GM21619 (cell line): ENCODE results near the gene RPS17.

Source experiments
- ATAC-seq: cut with Tn5 transposase; IDR thresholded peaks from one replicate; pipeline ENCODE4 v1.9.1; 2021; ENCODE audit not compliant: unreplicated experiment

RPS17 gene

DNA sequence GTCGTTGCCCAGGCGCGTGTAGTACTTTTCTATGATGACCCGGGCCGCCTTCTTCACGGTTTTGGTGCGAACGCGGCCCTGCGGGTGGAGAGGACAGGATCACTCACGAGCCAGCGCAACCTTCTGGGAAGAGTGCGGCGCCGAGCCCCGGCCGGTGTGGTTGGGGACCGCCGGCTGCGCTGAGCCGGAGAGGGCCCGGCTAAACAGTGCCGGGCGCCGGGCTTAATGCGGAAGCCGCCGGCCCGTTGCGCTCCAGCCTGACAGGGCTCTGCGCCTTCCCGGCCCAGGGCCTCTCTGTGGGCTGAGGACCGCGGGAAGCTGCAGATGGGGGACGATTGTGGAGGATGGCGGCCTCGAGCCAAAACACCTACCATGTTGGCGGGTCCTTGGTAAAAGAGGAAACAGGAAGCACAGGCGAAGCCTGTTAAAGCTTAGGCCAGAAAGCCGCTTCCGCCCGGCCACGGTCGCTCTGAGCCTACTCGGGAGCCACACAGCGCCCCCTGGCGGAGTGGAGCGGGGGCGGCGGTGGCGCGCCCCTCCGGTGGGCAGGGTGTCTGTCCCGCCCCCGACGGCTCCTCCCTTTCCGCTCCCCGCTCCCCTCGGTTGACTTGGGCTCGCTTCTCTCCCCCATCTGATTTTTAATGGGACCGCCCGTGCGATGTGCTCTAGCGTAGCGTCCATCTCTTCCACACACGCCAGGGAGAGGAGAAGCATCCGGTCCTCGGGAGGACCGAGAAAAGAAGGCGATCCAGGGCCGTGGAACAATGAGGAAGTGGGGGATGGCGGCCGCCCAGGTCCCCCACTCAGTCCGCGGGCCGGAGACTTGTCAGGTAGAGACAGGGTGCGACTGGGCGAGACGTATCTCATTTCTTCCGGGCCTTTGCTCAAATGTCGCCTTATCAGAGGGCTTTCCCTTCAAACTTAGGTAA lies at the start of gene RPS17:
RPS17 (minus strand) TSS at position 403 of the 929 bp plus-strand sequence; CDS start at position 374, 29 bp downstream.
- ATAC-seq = peak; percentile 93

GRCh38 chr15:82587805-82588204 lies 47.5 kb upstream of the RPS17 start:
- ATAC-seq = no peak

DNA sequence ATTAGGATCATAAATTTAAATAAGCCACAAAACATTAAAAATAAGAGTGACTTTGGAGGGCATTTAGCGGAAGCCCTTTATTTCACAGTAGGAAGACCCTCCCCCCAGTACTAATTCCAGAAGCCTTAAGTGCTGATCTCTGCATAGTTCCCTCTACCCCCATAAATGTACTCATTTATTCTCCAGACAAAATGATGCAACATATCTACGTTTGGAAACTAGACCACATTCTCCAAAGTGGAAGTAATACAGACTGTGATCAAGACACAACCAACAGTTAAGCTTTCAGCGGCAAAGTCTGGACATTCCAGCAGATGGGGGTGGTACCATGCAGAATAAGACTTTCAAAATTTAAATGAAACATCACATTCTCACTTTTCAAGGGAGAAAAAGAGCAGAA lies 44.8 kb upstream of the RPS17 start:
- ATAC-seq = no peak

DNA sequence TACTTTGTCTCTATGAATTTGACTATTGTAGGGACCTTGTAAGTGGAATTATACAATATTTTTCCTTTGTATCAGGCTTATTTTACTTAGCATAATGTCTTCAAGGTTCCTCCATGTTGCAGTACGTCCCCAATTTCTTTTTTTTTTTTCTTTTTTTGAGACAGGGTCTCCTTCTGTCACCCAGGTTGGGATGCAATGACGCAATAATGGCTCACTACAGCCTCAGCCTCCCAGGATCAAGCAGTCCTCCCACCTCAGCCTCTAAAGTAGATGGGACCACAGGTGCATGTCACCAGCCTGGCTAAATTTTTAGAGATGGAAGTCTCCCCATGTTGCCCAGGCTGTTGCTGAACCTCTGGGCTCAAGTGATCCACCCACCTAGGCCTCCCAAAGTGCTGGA lies 40.5 kb upstream of the RPS17 start:
- ATAC-seq = no peak

- no peak for ATAC-seq
Measured at GRCh38 chr15:82575335-82575734, 35.1 kb upstream of the RPS17 start.

- ATAC-seq = no peak
Measured at GRCh38 chr15:82572986-82573385, 32.7 kb upstream of the RPS17 start.

GRCh38 chr15:82572311-82572710 lies 32.1 kb upstream of the RPS17 start:
- ATAC-seq = no peak

DNA sequence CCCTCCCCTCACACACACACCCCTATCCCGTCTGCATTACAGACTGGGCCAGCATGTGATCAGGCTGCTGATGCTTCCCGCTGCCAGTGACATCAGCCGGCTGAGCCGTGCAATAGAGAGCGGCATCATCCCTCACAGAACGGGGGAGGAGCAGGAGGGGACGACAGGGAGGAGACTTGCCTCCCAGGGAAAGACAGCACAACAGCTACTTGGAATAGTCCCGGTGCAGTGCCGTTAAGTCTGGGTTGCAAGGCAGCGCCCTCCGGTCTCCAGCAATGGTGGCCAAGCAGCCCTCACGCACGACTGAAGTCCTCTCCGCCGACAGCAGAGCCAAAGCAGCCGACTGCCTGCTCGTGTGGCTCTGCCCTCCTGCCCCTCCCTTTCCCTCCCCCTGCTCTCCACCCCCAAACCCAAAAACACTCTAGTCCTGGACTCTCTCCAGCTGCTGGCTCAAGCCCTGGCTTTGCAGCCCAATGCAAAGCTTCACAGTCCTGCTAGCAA lies 31.5 kb upstream of the RPS17 start:
- no peak for ATAC-seq

- no peak for ATAC-seq
Measured at GRCh38 chr15:82570721-82571508, 30.7 kb upstream of the RPS17 start.

- no peak for ATAC-seq
Measured at GRCh38 chr15:82569834-82570233, 29.6 kb upstream of the RPS17 start.

DNA sequence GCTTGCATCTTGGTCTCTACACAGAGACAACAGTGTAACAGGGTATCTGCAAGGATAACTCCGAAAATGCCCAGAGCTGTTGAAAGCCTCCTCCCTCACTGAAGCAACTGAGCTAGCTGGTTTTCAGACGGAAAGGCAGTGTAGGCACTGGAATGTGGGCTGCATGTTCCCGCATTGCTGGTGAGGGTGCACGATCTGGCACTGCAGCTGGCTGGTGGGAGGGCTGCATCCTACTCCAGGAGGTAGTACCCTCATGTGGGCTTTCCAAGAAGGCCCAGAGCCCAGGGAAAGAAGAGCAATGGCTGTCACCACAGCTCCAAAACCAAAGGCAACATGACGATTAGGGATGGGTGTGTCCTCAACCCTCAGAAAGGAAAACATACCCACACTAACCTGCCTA lies 28.7 kb upstream of the RPS17 start:
- no peak for ATAC-seq

DNA sequence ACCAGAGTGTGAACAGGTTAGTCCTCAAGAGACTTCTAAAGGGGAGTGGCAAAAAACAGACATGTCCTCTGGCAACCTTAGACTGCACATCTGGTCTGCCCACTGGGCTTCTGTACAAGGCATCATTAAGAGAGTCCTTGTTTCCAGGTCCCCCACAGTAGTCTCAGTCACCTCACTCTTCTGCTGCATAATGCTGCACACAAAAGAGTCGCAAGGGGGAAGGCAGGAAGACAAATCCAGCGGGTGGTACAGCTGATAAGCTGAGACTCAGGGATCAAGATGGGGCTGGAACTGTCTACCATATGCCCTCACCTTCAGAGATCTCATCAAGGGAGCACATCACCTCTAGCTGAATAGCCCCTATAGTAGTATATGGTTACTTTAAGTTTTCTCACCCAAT lies 27.4 kb upstream of the RPS17 start:
- ATAC-seq = no peak

- no peak for ATAC-seq
Measured at GRCh38 chr15:82566690-82567089, 26.4 kb upstream of the RPS17 start.

DNA sequence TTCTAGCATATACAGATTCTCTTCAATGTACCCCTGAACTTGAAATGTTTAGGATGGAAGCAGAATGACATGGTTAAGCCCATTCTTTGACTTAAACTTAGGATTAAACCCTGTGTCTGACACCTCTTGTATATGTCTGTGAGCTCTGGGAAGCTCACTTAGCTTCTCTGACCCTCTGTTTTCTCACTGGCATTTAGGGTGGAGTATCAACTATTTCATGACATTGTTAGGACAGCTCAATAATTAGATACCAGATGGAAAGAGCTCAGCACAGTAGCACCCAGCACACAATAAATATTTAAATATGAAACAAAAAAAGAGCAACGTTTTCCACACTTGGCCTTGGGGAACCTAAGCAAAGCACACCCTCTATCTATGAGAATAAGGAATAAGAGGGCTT lies 18.2 kb upstream of the RPS17 start:
- ATAC-seq = no peak

- ATAC-seq = no peak
Measured at GRCh38 chr15:82556315-82557035, 16.2 kb upstream of the RPS17 start.

DNA sequence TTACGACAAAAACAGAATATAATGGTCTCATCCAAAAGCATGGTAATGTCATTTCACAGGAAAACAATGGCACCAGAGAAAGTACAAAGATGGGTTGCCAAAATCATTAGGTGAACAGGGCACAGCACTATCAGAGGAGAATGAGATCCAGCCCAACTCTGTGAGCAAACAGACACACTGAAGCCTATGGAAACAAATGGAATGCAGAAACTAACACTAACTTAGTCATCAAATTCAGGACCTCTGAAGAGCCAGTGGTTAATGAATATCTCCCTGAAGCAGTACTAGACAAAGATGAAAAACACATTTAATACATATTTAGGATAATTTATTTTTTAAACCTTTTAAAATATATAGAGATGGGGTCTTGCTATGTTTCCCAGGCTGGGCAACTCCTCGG lies 14.6 kb upstream of the RPS17 start:
- ATAC-seq = no peak

GRCh38 chr15:82554351-82554750 lies 14.1 kb upstream of the RPS17 start:
- no peak for ATAC-seq

- ATAC-seq = no peak
Measured at GRCh38 chr15:82553846-82554245, 13.6 kb upstream of the RPS17 start.

DNA sequence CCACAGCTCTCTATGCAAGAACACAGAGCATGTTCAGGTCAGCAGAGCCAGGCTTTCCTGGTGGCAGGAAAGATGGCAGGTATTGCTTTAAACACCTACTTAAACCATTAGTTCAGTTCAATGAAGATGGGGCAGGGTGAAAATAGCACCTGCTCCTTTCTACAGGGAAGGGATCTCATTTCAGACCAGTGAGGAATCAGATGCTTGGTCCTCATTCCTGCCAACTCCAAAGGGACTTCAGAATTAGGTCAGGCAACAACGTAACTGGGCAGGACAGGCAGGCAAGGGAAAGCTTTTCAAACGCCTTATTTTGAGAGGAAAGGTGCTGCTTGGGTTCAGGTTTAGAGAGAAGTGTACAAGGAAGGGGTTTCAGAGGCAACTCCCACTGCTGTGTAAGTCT lies 12.6 kb upstream of the RPS17 start:
- no peak for ATAC-seq

- no peak for ATAC-seq
Measured at GRCh38 chr15:82551646-82552247, 11.5 kb upstream of the RPS17 start.

DNA sequence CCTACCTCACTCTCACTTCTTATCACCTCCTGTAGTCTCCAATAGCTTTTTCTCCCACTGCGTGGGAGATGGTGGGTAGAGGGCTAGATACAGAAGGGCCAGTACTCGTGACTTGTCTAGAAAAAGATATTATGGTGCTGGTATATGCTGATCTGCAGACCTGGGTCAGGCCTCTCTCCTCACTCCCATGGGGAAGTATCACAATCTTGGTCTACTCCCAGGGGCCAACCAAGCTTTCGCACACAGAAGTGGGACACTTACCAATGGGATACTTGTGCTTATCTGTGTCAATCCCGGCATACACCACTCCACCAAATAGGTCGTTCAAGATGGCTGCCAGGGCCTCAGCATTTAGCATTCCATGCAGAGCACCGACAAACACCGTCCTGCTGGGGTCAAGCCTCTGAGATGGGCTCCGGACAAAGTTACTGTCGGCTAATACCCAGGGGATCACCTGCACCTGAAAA lies 9.0 kb upstream of the RPS17 start:
- ATAC-seq = no peak
